ENCODE data around the gene GRIN2A.

The GRIN2A gene

DNA sequence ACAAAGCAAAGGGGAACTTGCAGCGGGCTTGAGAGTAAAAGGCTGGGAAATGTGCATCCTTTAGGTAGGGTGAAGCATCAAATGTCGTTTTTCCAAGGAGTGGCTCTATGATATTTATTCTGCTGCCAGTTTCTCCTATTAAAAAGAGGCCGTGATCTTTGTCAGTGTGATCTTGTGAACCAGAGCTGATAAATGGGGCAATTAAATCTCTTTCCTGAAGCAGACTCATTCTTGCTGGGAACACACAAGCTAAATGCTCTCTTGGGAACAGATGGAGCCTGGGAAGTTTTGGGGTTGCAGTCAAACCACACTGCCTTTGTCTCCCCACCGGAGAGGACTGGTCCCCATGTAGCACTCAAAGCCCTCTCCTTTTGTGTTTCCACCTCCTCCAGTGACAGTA lies 408.9 kb downstream of the GRIN2A start:
- Histone ChIP-seq H3K27me3 (ENCODE audit: insufficient read depth, insufficient read length) (no peaks in the 10 kb centered on the region), H3K9me3 (ENCODE audit: insufficient read depth, low read length) (peaks cover 11% of the 10 kb centered on the region; the same call in 1 of the 2 replicates), H3K9ac (ENCODE audit: insufficient read length, low read depth) (no peak overlapping the region), H3K36me3 (ENCODE audit: insufficient read depth, insufficient read length, low read length) (no peaks in the 10 kb centered on the region), H3K4me1 (ENCODE audit: insufficient read depth, insufficient read length) (no peaks in the 10 kb centered on the region), H3K4me3 (ENCODE audit: insufficient read length, low read depth) (no peak overlapping the region)
- TF ChIP-seq SUZ12 (IDR thresholded peaks at IDR 0.05; ENCODE audit: extremely low read depth, insufficient read depth, insufficient read length) (no peak), YY1 (IDR thresholded peaks at IDR 0.05; ENCODE audit: insufficient read depth, insufficient read length) (no peak)
- no peak for DNase-seq (ENCODE audit: low read depth, low spot score)

DNA sequence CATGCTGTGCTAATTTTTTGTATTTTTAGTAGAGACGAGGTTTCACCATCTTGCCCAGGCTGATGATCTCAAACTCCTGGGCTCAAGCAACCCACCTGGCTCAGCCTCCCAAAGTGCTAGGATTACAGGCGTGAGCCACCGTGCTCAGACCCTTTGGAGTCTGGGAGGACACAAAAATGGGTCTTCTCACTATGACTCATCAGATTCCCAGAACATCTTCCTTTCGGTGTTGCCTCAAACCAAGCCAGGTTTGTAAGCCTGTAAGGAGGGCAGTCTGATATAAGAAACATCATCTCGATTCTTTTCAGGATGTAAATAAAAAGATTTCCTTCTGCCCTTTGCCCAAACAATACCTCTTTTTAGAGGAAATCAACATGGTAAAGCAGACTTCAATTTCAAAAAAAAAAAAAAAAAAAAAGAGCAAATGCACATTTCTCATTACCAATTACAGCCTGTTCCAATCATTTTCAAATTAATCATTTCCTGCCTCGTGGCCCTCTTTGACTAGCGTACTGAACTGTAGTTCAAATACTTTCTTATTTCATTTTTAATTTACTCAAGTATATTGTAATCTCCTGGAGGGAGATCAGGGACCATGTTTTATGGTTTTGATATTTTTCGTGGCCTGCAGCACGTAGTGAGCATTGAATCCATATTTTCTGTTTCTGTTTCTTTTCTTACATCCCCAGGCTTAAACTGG lies 409.6 kb downstream of the GRIN2A start:
- Histone ChIP-seq H3K27me3 (ENCODE audit: insufficient read depth, insufficient read length) (no peaks in the 10 kb centered on the region), H3K36me3 (ENCODE audit: insufficient read depth, insufficient read length, low read length) (no peaks in the 10 kb centered on the region), H3K9me3 (ENCODE audit: insufficient read depth, low read length) (peaks cover 11% of the 10 kb centered on the region; the same call in 1 of the 2 replicates), H3K4me1 (ENCODE audit: insufficient read depth, insufficient read length) (no peaks in the 10 kb centered on the region), H3K9ac (ENCODE audit: insufficient read length, low read depth) (no peak overlapping the region), H3K4me3 (ENCODE audit: insufficient read length, low read depth) (no peak overlapping the region)
- DNase-seq (ENCODE audit: low read depth, low spot score): no peak
- TF ChIP-seq YY1 (IDR thresholded peaks at IDR 0.05; ENCODE audit: insufficient read depth, insufficient read length) (no peak), SUZ12 (IDR thresholded peaks at IDR 0.05; ENCODE audit: extremely low read depth, insufficient read depth, insufficient read length) (no peak), ZNF274 (IDR thresholded peaks at IDR 0.05; ENCODE audit: low read depth, low read length) (no peak)

GRCh38 chr16:9766891-9767290 lies 415.3 kb downstream of the GRIN2A start:
- Histone ChIP-seq H3K4me3 (ENCODE audit: insufficient read length, low read depth) (no peak overlapping the region), H3K4me1 (ENCODE audit: insufficient read depth, insufficient read length) (peaks cover 2% of the 10 kb centered on the region), H3K9me3 (ENCODE audit: insufficient read depth, low read length) (peaks cover 10% of the 10 kb centered on the region; the same call in 1 of the 2 replicates), H3K36me3 (ENCODE audit: insufficient read depth, insufficient read length, low read length) (peaks cover 16% of the 10 kb centered on the region), H3K27me3 (ENCODE audit: insufficient read depth, insufficient read length) (no peaks in the 10 kb centered on the region), H3K9ac (ENCODE audit: insufficient read length, low read depth) (no peak overlapping the region)
- DNase-seq (ENCODE audit: low read depth, low spot score): no peak
- TF ChIP-seq YY1 (IDR thresholded peaks at IDR 0.05; ENCODE audit: insufficient read depth, insufficient read length) (no peak), SUZ12 (IDR thresholded peaks at IDR 0.05; ENCODE audit: extremely low read depth, insufficient read depth, insufficient read length) (no peak), ZNF274 (IDR thresholded peaks at IDR 0.05; ENCODE audit: low read depth, low read length) (no peak)

GRCh38 chr16:9763505-9763904 lies 418.7 kb downstream of the GRIN2A start:
- Histone ChIP-seq H3K36me3 (ENCODE audit: insufficient read depth, insufficient read length, low read length) (peaks cover 16% of the 10 kb centered on the region), H3K27me3 (ENCODE audit: insufficient read depth, insufficient read length) (no peaks in the 10 kb centered on the region), H3K9ac (ENCODE audit: insufficient read length, low read depth) (no peak overlapping the region), H3K4me3 (ENCODE audit: insufficient read length, low read depth) (no peak overlapping the region), H3K9me3 (ENCODE audit: insufficient read depth, low read length) (0 out of 2 replicates have a peak, but pooled peaks cover 4% of the 10 kb centered on the region), H3K4me1 (ENCODE audit: insufficient read depth, insufficient read length) (peaks cover 2% of the 10 kb centered on the region)
- no peak for TF ChIP-seq SUZ12 (IDR thresholded peaks at IDR 0.05; ENCODE audit: extremely low read depth, insufficient read depth, insufficient read length)
- no peak for TF ChIP-seq ZNF274 (IDR thresholded peaks at IDR 0.05; ENCODE audit: low read depth, low read length)
- no peak for TF ChIP-seq YY1 (IDR thresholded peaks at IDR 0.05; ENCODE audit: insufficient read depth, insufficient read length)
- no peak for DNase-seq (ENCODE audit: low read depth, low spot score)

DNA sequence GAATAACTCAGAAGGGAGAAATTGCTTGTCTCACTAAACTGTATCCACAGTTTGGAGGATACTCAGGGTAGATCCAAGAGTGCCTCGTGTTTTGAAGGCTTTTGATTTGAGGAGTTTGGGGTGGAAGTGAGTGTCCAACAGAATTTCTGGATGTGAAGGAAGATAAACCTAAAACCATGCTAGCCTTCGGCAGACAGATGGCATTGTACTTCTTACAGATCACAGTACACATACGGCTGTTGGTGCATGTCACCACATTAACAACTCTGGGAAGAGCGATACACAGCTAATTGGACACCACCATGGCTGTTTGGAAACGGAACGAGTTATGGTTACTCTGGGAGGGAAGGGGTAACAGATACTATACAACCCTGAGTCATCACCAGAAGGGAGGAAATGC lies 420.4 kb downstream of the GRIN2A start:
- H3K4me3 ChIP-seq (ENCODE audit: insufficient read length, low read depth): no peak overlapping the region
- no peaks in the 10 kb centered on the region for H3K27me3 ChIP-seq (ENCODE audit: insufficient read depth, insufficient read length)
- 0 out of 2 replicates have a peak, but pooled peaks cover 4% of the 10 kb centered on the region for H3K9me3 ChIP-seq (ENCODE audit: insufficient read depth, low read length)
- peaks cover 2% of the 10 kb centered on the region for H3K4me1 ChIP-seq (ENCODE audit: insufficient read depth, insufficient read length)
- peaks cover 16% of the 10 kb centered on the region for H3K36me3 ChIP-seq (ENCODE audit: insufficient read depth, insufficient read length, low read length)
- TF ChIP-seq ZNF274 (IDR thresholded peaks at IDR 0.05; ENCODE audit: low read depth, low read length) (no peak), YY1 (IDR thresholded peaks at IDR 0.05; ENCODE audit: insufficient read depth, insufficient read length) (no peak), SUZ12 (IDR thresholded peaks at IDR 0.05; ENCODE audit: extremely low read depth, insufficient read depth, insufficient read length) (no peak)
- DNase-seq (ENCODE audit: low read depth, low spot score): no peak
- H3K9ac ChIP-seq (ENCODE audit: insufficient read length, low read depth): no peak overlapping the region

DNA sequence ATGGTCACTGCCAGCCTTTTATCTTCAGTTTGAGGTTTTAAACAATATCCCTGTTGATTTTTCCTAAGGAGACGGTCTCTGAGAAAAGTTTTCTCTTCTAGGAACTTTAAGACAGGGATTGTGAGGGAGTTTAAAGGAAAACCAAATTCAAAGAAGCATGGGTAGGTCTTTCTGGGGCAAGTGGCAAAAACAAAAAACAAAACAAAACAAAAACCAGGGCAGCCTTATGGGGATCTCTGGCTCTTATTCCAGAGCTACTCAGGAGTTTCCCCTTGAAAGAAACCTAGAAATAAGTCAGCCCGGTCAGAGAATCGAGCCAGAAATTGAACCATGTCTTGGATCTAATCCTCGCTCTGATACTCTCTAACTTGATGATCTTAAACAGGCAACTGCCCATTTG lies 424.5 kb downstream of the GRIN2A start:
- Histone ChIP-seq H3K4me1 (ENCODE audit: insufficient read depth, insufficient read length) (no peaks in the 10 kb centered on the region), H3K9ac (ENCODE audit: insufficient read length, low read depth) (no peak overlapping the region), H3K4me3 (ENCODE audit: insufficient read length, low read depth) (no peak overlapping the region), H3K27me3 (ENCODE audit: insufficient read depth, insufficient read length) (no peaks in the 10 kb centered on the region), H3K36me3 (ENCODE audit: insufficient read depth, insufficient read length, low read length) (no peaks in the 10 kb centered on the region), H3K9me3 (ENCODE audit: insufficient read depth, low read length) (no peaks in the 10 kb centered on the region)
- no peak for TF ChIP-seq YY1 (IDR thresholded peaks at IDR 0.05; ENCODE audit: insufficient read depth, insufficient read length)
- TF ChIP-seq ZNF274 (IDR thresholded peaks at IDR 0.05; ENCODE audit: low read depth, low read length): no peak
- TF ChIP-seq SUZ12 (IDR thresholded peaks at IDR 0.05; ENCODE audit: extremely low read depth, insufficient read depth, insufficient read length): no peak
- DNase-seq (ENCODE audit: low read depth, low spot score): no peak

GRCh38 chr16:9756434-9756833 lies 425.8 kb downstream of the GRIN2A start:
- H3K9ac ChIP-seq (ENCODE audit: insufficient read length, low read depth): no peak overlapping the region
- no peak for DNase-seq (ENCODE audit: low read depth, low spot score)

More at GRCh38 chr16:9756434-9756833, 425.8 kb downstream of the GRIN2A start:
- H3K4me3 ChIP-seq (ENCODE audit: insufficient read length, low read depth): no peak overlapping the region
- no peaks in the 10 kb centered on the region for H3K4me1 ChIP-seq (ENCODE audit: insufficient read depth, insufficient read length)
- H3K27me3 ChIP-seq (ENCODE audit: insufficient read depth, insufficient read length): no peaks in the 10 kb centered on the region
- TF ChIP-seq ZNF274 (IDR thresholded peaks at IDR 0.05; ENCODE audit: low read depth, low read length) (no peak), SUZ12 (IDR thresholded peaks at IDR 0.05; ENCODE audit: extremely low read depth, insufficient read depth, insufficient read length) (no peak), YY1 (IDR thresholded peaks at IDR 0.05; ENCODE audit: insufficient read depth, insufficient read length) (no peak)
- no peaks in the 10 kb centered on the region for H3K36me3 ChIP-seq (ENCODE audit: insufficient read depth, insufficient read length, low read length)
- no peaks in the 10 kb centered on the region for H3K9me3 ChIP-seq (ENCODE audit: insufficient read depth, low read length)

All from NT2/D1 (cell line).